ENCODE results near the gene TCFL5.

TCFL5 gene

DNA sequence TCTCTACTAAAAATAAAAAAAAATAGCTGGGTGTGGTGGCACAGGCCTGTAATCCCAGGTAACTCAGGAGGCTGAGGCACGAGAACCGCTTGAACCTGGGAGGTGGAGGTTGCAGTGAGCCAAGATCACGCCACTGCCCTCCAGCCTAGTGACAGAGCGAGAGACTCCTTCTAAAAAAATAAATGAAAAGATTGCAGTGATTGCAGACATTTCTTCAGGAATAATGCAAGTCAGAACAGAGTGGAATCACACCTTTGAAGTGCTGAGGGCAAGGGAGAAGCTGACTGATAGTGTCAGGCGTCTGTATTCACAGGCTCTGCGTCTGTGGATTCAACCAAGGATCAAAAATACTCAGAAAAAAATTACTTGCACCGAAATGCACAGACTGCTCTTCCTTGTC lies 2.6 kb upstream of the TCFL5 start:
- TF ChIP-seq, protein P1, sequence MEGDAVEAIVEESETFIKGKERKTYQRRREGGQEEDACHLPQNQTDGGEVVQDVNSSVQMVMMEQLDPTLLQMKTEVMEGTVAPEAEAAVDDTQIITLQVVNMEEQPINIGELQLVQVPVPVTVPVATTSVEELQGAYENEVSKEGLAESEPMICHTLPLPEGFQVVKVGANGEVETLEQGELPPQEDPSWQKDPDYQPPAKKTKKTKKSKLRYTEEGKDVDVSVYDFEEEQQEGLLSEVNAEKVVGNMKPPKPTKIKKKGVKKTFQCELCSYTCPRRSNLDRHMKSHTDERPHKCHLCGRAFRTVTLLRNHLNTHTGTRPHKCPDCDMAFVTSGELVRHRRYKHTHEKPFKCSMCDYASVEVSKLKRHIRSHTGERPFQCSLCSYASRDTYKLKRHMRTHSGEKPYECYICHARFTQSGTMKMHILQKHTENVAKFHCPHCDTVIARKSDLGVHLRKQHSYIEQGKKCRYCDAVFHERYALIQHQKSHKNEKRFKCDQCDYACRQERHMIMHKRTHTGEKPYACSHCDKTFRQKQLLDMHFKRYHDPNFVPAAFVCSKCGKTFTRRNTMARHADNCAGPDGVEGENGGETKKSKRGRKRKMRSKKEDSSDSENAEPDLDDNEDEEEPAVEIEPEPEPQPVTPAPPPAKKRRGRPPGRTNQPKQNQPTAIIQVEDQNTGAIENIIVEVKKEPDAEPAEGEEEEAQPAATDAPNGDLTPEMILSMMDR (IDR thresholded peaks at IDR 0.05; ENCODE audit: insufficient read depth, low read depth, low read length, missing control alignments), result no peak
- no peak overlapping the region for H3K4me3 ChIP-seq (ENCODE audit: low read depth, low read length)
- DNase-seq (ENCODE audit: low read depth), result no peak

- peak; percentile 46 for DNase-seq (ENCODE audit: low read depth)
- TF ChIP-seq, protein P1 (IDR thresholded peaks at IDR 0.05; ENCODE audit: insufficient read depth, low read depth, low read length, missing control alignments), result no peak
- peak overlapping the region; percentile 52 for H3K4me3 ChIP-seq (ENCODE audit: low read depth, low read length)
These were observed 514 bp downstream of the TCFL5 start for GRCh38 chr20:62860924-62861691.

DNA sequence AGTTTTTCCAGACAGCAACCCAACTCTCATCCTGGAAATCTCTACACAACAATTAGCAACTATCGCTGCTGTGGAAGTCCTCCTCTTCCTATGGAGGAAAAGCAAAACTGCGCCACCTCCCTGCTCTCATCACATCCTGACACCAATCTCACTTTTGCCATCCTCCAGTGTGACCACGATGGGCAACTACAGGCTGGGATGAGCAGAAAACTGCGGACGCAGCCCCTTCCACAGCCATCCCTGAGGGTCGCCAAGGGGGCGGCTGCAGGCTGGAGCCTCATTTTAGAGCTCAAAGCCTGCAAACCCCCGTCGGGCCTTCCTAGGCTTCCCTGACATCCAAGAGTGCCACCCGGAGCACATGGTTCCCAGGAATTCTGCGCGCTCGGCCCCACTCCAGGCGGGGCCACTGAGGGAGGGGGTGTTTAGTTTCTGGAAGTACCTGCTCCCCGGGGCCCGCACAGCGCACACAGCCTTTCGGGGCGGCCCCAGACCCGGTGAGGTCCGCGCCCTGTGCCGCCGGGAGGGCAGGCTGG lies 1.2 kb downstream of the TCFL5 start:
- TF ChIP-seq, protein P1 (IDR thresholded peaks at IDR 0.05; ENCODE audit: insufficient read depth, low read depth, low read length, missing control alignments), result no peak
- DNase-seq (ENCODE audit: low read depth), result no peak
- peak overlapping the region; percentile 52 for H3K4me3 ChIP-seq (ENCODE audit: low read depth, low read length)

- H3K4me3 ChIP-seq (ENCODE audit: low read depth, low read length), result no peak overlapping the region
These were observed 1.9 kb downstream of the TCFL5 start for GRCh38 chr20:62859721-62860120.

DNA sequence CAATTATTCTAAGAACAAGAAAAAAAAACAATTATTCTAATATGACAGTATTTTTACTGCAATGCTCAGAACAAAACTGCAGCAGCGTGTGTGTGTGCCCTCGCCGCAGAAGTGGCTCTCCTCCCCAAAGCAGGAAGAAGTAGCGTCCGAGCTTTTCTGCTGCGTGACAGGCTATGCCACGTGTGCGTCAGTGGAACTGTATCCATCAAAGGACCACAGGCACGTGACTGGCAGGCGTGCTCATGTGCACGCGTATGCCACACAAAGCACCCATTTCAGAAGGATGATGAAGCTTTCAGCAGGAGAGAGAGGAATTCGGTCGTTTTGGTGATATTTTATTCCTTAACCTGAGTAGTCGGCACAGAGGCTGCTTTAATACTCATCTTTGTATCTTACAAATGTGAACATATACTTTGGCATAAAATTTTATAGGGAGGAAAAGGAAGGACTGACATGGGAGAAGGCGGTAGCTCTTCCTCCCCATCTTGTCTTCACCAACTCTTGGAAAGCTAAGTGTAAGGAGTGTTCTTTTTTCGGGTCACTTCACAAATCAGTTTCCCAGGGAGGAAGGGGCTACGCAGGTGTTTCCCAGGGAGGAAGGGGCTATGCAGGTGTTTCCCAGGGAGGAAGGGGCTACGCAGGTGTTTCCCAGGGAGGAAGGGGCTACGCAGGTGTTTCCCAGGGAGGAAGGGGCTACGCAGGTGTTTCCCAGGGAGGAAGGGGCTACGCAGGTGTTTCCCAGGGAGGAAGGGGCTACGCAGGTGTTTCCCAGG lies 3.4 kb downstream of the TCFL5 start:
- TF ChIP-seq, protein P1 (IDR thresholded peaks at IDR 0.05; ENCODE audit: insufficient read depth, low read depth, low read length, missing control alignments), result no peak
- DNase-seq (ENCODE audit: low read depth), result no peak
- H3K4me3 ChIP-seq (ENCODE audit: low read depth, low read length), result no peak overlapping the region

More at GRCh38 chr20:62859721-62860120, 1.9 kb downstream of the TCFL5 start:
- TF ChIP-seq, protein P1 (IDR thresholded peaks at IDR 0.05; ENCODE audit: insufficient read depth, low read depth, low read length, missing control alignments), result no peak
- DNase-seq (ENCODE audit: low read depth), result no peak

DNA sequence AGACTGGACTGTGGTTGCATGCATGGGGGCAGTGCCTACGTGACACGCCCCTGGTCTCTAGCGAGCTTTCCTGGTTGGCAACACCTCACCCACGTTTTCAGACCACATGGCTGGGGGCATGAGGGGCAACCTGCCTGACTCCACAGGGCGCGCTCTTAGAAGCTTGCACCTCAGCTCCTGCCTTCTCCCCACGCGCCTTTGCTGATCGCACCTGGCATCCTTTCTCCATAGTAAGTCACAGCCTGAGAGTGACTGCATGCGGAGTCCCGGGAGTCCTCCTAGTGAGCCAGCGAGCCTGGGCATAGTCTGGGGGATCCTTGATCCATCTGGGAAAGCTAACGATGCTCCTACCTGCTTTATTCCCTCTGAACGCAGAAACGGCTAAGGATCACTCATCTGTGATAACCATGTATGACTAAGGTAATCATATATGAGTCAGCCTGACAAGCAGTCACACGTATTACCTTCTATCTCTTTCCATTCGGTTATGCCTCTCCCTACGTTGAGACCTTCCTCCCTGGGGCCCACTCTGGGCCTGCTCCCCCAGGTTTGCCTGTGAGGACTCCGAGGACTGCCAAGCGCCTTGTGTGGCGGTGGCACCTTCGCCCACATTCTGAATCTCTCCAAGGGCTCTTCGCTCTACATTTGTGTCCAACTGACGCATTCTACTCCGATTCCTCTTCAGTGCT lies 4.5 kb downstream of the TCFL5 start:
- no peak for DNase-seq (ENCODE audit: low read depth)
- TF ChIP-seq, protein P1 (IDR thresholded peaks at IDR 0.05; ENCODE audit: insufficient read depth, low read depth, low read length, missing control alignments), result no peak
- H3K4me3 ChIP-seq (ENCODE audit: low read depth, low read length), result no peak overlapping the region

Data from GM12865 (cell line).